ENCODE results near the gene CCL27.
A peak's percentile ranks its signal among the peaks of the same experiment; 100 is the strongest.

The CCL27 gene

DNA sequence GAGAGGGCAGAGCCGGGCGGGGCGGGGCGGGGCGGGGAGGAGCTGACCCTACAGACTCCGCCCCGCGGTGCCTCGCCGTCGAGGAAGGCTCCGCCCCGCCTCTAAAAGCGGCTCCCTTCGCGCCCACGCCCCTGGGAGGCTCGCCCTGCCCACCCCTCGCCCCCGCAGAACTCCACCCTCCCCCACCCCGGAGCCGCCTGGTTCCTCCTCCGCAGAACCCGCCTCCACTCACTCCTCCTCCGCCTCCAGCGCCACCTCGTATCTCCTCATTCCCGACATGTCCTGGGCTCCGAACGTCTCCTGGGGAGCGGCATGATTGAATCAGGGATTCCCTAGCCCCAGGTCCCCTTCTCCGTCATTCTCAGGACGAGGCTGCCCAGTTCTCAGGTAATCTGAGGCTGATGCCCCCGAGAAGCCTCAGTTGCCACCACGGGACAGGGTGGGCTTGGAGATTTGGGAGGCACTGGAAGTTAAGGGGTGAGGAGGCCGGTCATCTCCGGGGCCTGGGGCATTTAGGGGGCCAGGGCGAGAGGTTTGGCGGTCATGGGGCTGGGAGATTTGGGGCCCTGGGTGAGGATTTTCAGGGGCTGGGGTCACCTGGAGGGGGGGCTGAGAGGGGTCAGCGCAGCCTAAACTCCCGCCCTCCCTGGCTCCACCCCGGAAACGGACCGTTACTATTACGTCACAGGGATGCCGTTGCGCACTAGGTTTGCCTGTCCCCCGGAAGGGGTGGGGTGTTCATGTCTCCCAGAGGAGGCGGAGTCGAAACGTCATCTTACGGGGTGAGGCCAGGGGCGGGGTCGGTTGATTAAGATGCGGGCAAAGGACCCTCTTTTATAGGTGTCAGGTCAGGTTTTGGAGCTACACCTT lies 3.2 kb upstream of the CCL27 start:
- TF ChIP-seq GATA2 (IDR thresholded peaks at IDR 0.05; ENCODE audit: low read depth, low read length) (peak; percentile 7; the same call in 1 of the 2 replicates), GATA3 (IDR thresholded peaks at IDR 0.05; ENCODE audit: low read depth, low read length) (no peak)

DNA sequence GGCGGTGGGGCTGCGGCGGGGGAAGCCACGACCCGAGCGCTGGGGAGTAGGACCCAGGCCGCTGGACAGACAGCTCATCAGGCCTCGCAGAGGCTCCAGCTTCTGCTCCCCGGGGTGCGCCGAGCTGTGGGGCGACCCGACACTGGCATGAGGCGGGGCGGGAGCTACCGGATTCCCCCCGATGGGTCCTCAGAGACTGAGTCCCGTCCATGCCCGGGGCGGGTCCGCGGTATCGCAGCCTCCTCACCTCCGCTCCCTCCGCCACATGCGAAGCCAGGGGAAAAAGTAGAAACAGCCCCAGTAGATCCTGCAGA lies 2.6 kb upstream of the CCL27 start:
- TF ChIP-seq GATA3 (IDR thresholded peaks at IDR 0.05; ENCODE audit: low read depth, low read length) (no peak), GATA2 (IDR thresholded peaks at IDR 0.05; ENCODE audit: low read depth, low read length) (no peak)

DNA sequence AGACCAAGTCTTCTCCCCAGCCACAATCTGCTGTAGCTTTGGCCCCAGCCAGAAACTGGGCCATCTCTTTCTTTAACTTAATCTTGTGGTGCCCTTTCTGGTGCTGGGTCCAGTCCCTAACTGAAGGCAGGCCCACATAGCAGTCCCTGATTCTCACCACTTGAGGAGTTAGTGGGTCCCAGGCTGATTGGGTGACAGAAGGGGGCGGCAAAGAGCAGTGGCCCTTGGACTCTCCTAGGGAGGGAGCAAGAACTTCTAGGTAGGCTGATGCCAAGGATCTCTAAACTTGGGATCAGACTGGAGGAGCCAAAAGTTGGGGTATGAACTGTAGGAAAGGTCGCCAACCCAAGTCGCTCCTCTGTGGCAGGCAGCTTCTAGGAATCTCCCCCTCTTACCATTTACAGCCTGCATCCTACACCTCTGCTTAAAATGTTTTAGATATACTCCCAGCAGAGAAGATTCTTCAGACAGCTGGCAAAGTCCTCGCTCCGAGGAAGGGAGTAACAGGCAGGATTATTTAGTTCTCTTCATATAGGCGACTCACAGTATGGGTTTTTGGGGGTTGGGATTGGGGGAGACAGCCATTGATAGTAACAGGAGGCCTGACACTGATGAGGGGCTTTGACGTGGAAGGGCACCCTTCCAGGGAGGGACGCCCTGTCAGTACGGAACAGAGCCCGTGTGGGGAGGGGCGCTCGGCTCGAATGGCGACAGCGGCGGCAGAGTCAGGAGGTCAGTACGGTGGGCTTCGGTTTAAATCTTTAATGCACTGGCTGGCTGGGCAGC lies 2.0 kb upstream of the CCL27 start:
- TF ChIP-seq GATA2 (IDR thresholded peaks at IDR 0.05; ENCODE audit: low read depth, low read length) (no peak), GATA3 (IDR thresholded peaks at IDR 0.05; ENCODE audit: low read depth, low read length) (no peak)

DNA sequence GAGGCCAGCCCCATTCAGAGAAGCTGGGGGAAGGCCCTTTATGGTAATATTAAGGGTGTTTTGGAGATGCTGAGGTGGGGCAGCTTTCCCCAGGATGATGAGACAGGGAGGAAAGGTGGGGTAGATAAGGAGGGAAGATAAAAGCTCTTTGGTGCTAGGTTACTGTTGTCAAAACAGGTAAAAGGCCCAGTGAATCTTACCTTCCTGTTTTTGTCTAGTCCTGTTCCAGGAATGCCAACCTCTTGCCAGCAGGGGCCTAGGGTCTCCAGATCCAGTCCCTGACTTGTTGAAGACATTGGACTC lies 797 bp upstream of the CCL27 start:
- TF ChIP-seq GATA3 (IDR thresholded peaks at IDR 0.05; ENCODE audit: low read depth, low read length) (no peak), GATA2 (IDR thresholded peaks at IDR 0.05; ENCODE audit: low read depth, low read length) (no peak)

DNA sequence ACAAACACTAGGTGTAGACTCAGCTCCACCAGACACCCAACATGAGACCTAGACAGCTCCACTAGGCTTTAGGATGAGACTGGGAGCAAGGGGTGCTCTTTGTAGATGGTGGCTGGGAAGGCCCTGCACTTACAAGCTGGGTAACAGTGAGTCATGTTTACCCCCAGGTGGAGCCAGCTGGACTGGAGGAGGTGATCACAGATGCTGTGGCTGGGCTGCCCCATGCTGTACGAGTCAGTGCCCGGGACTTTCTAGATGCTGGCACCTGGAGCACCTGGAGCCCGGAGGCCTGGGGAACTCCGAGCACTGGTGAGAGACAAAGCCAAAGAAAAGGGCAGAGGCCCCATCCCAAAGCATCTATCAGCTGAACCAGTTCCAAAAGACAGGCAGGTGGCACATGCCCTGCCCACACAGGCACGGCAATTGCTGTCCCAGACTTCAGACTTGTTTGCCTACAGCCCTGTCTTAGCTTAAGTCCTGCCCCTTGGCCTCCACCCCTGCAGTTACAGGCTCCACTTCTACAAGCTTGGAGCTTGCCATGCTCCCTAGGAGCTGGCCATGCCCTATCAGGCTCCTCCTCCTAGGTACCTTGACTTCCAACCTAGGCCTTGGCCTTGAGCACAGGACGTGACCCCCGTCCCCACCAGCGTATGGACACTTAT lies 2.7 kb downstream of the CCL27 start:
- no peak for TF ChIP-seq GATA2 (IDR thresholded peaks at IDR 0.05; ENCODE audit: low read depth, low read length)
- TF ChIP-seq GATA3 (IDR thresholded peaks at IDR 0.05; ENCODE audit: low read depth, low read length), result no peak

DNA sequence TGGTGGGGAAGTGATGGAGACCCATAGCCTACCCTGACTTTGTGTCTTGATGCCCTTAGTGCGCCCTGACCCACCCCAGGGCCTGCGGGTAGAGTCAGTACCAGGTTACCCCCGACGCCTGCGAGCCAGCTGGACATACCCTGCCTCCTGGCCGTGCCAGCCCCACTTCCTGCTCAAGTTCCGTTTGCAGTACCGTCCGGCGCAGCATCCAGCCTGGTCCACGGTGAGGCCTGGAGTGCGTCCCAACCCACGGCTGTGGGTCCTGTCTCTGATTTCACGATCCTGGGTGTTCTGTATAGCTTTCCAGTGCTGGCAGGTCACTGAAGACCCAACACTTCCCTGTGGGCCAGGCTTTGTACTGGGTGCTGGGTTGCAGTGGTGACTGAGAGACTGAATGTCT lies 4.0 kb downstream of the CCL27 start:
- no peak for TF ChIP-seq GATA2 (IDR thresholded peaks at IDR 0.05; ENCODE audit: low read depth, low read length)

DNA sequence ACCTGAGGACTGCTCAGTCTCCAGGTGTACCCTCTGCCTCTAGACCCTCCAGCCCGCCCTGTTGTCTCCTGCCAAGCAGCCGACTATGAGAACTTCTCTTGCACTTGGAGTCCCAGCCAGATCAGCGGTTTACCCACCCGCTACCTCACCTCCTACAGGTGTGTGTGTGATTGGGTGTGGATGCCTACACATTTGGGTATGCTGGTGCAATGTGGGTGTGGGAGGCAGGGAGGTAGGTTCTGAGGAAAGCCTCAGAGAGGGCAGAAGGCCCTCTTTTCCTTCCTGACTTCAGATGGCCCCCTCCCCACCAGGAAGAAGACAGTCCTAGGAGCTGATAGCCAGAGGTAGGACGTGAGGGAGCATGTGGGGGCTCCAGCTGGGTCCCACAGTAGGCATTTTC lies 5.5 kb downstream of the CCL27 start:
- no peak for TF ChIP-seq GATA2 (IDR thresholded peaks at IDR 0.05; ENCODE audit: low read depth, low read length)

DNA sequence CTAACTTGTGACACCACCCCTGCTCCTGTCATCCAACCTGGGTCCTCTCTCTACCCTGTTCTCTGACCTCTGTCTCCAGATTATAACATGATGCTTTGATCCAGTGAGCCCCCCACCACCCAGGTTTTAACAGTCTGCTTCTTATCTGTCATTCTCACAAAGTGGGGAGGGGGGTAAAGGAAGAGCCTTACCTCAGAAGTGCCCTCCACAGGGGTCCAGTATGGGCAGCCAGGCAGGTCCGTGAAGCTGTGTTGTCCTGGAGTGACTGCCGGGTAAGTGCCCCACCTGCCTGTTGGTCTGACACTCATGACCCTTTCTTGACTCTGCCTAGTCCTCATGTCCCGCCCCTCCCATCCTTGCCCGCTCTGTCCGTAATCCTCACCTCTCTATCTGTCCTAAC lies 7.1 kb downstream of the CCL27 start:
- TF ChIP-seq GATA3 (IDR thresholded peaks at IDR 0.05; ENCODE audit: low read depth, low read length) (no peak), GATA2 (IDR thresholded peaks at IDR 0.05; ENCODE audit: low read depth, low read length) (no peak)

DNA sequence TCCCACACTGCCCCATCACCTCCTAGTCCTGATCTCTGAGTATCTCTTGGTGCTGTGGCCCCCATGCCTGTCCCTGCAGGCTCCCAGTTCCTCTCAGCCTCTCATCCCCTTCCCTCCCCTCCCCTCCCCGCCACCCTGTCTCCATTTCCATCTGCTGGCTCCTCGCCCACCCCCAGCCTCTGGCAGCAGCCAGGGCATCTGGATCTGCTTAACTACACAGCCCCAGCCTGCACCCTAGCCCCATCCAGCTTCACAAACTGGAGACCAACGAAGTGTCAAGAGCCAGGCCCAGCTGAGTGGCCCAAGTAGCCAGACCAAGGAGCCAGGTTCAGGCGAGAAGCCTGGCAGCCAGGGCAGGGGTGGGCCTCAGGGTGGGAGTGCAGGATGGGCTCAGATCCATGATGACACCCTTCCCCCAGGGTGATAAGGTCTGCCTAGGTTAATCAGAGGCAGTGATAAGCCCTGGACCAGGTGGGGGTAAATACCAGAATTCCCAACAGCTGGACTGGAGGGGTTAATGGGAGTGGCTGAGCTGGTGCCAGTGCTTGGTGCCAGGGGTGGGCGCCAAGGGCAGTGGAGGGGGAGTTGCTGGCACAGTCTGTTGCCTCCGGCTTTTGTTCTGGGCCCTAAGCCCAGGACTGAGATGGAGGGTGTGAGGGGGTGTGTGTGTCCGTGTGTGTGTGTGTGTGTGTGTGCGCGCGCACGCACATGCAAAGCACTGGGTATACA lies 8.0 kb downstream of the CCL27 start:
- TF ChIP-seq GATA3 (IDR thresholded peaks at IDR 0.05; ENCODE audit: low read depth, low read length) (no peak), GATA2 (IDR thresholded peaks at IDR 0.05; ENCODE audit: low read depth, low read length) (peak; percentile 87)

DNA sequence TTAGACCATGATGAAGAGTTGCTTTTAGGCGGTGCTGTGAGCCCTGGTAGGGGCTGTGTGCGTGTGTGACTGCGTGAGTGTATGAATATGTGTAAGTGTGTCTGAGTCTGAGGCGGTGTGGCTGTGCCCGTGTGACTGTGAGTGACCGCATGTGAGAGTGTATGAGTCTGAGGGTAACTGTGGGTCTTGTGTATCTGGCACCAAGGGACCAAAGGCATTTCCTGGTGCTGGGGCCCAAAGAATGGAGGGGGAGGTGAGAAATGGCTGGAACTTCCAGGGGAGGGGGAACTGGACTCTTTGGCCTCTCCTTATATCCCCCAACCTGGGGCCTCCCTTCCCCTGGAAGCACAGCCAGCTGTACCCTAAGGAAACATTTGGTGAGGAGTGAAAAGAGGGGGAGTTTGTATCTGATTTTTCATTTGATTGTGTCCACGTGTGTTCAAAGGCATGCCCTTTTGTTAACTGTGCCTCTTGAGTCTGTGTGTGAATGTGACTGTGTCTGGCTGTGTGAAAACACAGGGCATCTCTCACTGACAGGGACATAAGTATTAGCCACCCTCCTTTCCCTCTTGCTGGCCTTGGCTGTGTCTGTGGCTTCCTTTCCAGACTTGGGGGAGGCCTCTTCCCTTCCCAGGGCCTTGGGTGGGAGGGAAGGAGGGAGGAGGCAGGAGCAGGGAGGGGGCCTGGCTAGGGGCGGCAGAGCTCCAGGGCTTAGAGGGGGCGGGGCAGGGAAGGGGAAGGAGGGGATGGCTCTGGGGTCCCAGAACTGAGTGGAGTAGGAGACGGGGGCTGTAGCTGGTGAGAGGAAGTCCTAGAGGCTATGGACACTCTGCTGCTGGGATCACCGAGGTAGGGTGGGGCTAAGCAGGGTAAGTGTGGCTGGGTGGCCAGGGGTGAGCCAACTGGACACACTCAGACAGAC lies 9.0 kb downstream of the CCL27 start:
- TF ChIP-seq GATA2 (IDR thresholded peaks at IDR 0.05; ENCODE audit: low read depth, low read length) (no peak), GATA3 (IDR thresholded peaks at IDR 0.05; ENCODE audit: low read depth, low read length) (no peak)

DNA sequence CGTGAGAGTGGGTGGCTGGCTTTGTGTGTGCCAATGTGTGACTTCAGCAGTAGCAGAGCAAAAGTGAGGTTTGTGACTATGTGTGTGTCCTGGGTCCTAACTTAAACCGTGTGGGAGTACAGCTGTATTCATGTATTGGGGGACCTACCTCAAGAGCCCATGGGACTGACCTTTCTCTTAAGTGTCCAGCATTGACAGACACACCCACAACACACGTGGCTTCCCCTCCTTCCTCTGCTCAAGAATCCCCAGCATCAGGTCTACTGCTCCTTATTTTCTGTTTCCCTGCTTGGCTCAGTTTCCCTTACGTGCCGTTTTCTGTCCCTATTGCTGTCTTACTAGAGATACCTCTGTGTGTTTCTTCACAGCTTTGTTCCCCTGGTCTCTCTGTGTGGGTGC lies 9.9 kb downstream of the CCL27 start:
- no peak for TF ChIP-seq GATA3 (IDR thresholded peaks at IDR 0.05; ENCODE audit: low read depth, low read length)
- TF ChIP-seq GATA2 (IDR thresholded peaks at IDR 0.05; ENCODE audit: low read depth, low read length), result no peak

DNA sequence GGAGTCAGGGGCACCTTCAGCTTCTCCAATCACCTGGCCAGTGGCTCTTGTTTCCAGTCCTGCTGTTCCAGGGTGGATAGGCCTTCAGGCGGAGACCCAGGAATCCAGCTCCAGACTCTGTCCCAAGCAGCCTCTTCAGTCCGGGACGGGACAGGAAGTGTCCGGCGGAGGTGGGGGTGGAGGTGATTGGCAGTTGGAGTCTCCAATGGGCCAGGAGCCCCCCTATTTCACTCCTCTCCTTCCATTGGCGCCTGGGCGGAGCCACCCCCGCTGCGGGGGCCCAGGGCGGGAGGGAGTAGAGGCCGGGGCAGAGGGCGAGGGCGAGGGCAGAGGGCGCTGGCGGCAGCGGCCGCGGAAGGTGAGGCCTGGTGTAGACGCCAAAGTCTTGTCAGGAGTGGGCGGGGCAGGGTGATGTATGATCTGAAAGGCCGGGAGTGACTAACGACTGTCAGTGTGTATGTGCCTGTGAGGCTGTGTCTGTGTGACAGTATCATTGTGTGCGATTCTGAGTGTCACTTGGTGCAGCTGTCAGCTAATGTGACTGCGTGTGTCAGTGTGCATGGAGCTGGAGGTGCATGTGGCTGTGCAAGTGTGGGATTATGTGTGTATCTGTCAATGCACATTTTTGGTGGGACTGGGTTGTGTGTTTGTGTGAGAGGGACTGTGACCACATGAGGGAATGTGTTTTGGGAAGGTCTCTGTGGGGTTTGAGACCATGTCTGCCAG lies 10.4 kb downstream of the CCL27 start, which contains the start of gene IL11RA:
Gene IL11RA (plus strand): TSS at position 310 of the 726 bp plus-strand sequence. CDS start 3,033 bp downstream, outside the sequence.
- TF ChIP-seq GATA3 (IDR thresholded peaks at IDR 0.05; ENCODE audit: low read depth, low read length) (no peak), GATA2 (IDR thresholded peaks at IDR 0.05; ENCODE audit: low read depth, low read length) (no peak)

DNA sequence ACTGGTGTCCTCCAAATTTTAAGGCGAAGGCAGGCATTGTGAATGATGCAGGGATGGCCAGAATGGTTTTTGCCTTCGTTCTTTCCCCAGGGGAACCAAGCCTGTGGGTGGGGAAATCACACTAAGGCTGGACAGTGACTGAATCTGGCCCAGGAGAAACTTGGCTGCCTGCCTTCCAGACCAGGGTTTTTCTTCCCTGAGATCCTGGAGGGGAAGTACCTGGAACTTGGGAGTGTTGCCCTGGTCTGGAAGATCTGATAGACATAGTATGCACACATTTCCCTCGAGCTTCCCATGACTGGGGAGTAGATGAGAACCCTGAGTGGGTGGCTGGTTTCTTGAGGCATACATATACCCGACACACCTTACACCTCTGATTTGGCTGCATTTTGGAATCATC lies 11.1 kb downstream of the CCL27 start:
- TF ChIP-seq GATA2 (IDR thresholded peaks at IDR 0.05; ENCODE audit: low read depth, low read length), result no peak
- TF ChIP-seq GATA3 (IDR thresholded peaks at IDR 0.05; ENCODE audit: low read depth, low read length), result no peak
